Thyroid gland (tissue), 4 donors: ENCODE data around the gene AAMP. TPM values are rescaled to one million over a fixed set of nuclear protein-coding genes. Genes with fewer than 3 reads are reported as not detected.

Experiments
- DNase-seq, 2 donors: peaks; one replicate each; pipeline ENCODE4 v3.0.0-alpha.2; 2019
- H3K27ac ChIP-seq, 3 donors: fragments of 200-600 bp; sonication (generic); 1 replicate in 2 of 3; 2 replicates in 1 of 3; pipeline ENCODE4 v1.5.1; 2016 to 2019; ENCODE audit warnings: mild to moderate bottlenecking in 1 of 3, moderate library complexity in 1 of 3
- H3K27me3 ChIP-seq: fragments of 200-600 bp; sonication (generic); one replicate; pipeline ENCODE4 v1.5.1; 2019
- H3K36me3 ChIP-seq, 2 donors: fragments of 200-600 bp; sonication (generic); one replicate each; pipeline ENCODE4 v1.5.1; 2016 to 2019
- H3K4me1 ChIP-seq, 2 donors: fragments of 200-600 bp; sonication (generic); one replicate each; pipeline ENCODE4 v1.5.1; 2017 to 2019
- H3K4me3 ChIP-seq, 3 donors: fragments of 200-600 bp; sonication (generic); replicated peaks in 1 of 3; 1 replicate in 2 of 3; 2 replicates in 1 of 3; pipeline ENCODE4 v1.5.1; 2016; ENCODE audit warnings: mild to moderate bottlenecking in 1 of 3
- H3K9me3 ChIP-seq: fragments of 200-600 bp; sonication (generic); one replicate; pipeline ENCODE4 v1.5.1; 2017
- POLR2A ChIP-seq, 2 donors: fragments of 450-650 bp; IDR thresholded peaks; one replicate each; pipeline ENCODE4 v1.6.1; 2017; ENCODE audit warnings: antibody characterized with exemption in 2 of 2, mild to moderate bottlenecking in 2 of 2, moderate library complexity in 1 of 2
- WGBS, 2 donors: methylation state at CpG; one replicate each; pipeline ENCODE4 v1.1.5; 2017; 5-methylcytosine and 5-hydroxymethylcytosine counted together
- intact Hi-C: fragments of 100-400 bp; cut with DNase I; formaldehyde crosslinking; loops from one replicate; pipeline ENCODE4 v1.15.1; 2023
- total RNA-seq, 4 donors: library from RNA; depleted of rRNA; stranded (reverse); fragments of >200 nt; gene quantifications; one replicate each; pipeline ENCODE4 v1.2.3, GENCODE V29; 2016
- TF ChIP-seq, protein P1 (sequence below), 6 experiments: fragments of 200-600 bp in 3 of 6; fragments of 450-650 bp in 3 of 6; sonication (generic) in 3 of 6; IDR thresholded peaks; one replicate each; pipeline ENCODE4 v1.5.1; 2016 to 2019; ENCODE audit warnings: antibody characterized with exemption in 6 of 6, mild to moderate bottlenecking in 2 of 6, inconsistent platforms in 1 of 6, moderate library complexity in 1 of 6

AAMP gene
- total RNA-seq, 4 donors from 2014 or later: 86.9 to 175 (median 121) TPM

DNA sequence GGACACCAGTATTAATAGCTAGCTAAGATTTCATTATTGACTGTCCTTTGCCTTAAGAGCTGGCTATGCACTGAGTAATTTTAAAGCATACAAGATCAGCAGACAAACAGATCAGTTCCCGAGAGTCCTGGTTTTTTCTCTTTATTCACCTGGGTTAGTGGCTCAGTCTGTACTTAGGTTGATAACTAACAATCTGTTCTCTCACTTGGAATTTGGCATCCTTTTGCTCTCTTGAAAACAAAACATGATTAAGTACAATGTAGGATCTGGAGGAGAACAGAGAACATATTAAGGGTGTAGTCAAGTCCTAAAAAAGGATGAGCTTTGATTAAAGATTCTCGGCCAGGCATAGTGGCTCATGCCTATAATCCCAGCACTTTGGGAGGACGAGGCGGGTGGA, 36.4 kb downstream of the AAMP start:
- intact Hi-C loops: no loop called here
- 91 to 93% methylated on average over 4 of the region's 4 CpGs for WGBS, 2 donors
- TF ChIP-seq, protein P1, sequence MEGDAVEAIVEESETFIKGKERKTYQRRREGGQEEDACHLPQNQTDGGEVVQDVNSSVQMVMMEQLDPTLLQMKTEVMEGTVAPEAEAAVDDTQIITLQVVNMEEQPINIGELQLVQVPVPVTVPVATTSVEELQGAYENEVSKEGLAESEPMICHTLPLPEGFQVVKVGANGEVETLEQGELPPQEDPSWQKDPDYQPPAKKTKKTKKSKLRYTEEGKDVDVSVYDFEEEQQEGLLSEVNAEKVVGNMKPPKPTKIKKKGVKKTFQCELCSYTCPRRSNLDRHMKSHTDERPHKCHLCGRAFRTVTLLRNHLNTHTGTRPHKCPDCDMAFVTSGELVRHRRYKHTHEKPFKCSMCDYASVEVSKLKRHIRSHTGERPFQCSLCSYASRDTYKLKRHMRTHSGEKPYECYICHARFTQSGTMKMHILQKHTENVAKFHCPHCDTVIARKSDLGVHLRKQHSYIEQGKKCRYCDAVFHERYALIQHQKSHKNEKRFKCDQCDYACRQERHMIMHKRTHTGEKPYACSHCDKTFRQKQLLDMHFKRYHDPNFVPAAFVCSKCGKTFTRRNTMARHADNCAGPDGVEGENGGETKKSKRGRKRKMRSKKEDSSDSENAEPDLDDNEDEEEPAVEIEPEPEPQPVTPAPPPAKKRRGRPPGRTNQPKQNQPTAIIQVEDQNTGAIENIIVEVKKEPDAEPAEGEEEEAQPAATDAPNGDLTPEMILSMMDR (IDR thresholded peaks at IDR 0.05): no peak
- no peak for TF ChIP-seq POLR2A (IDR thresholded peaks at IDR 0.05)
- no peak for DNase-seq
- Histone ChIP-seq H3K27ac (no peak overlapping the region), H3K9me3 (no peaks in the 10 kb centered on the region), H3K4me1 (peaks cover 0 to 10% of the 10 kb centered on the region in 2 donors), H3K36me3 (peaks cover 53 to 61% of the 10 kb centered on the region in 2 donors), H3K4me3 (no peak overlapping the region), H3K27me3 (no peaks in the 10 kb centered on the region)

DNA sequence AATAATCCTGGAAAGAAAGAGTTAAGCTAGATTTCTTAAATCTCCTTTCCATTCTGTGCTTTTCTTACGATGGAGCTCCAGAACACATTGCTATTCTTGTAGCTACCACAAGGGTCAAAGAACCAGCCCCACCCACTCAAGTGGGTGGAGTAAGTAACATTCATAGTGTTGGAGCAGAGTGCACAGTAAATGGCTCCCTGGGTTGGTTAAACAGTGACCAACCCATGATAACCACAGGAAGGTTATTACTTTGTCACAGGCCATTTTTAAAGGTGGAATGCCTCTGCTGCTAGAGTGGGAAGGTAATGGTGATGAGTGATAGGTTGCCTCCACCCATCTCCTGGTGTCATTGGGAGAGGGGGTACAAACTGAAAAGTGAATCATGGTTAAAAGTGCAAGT, 39.1 kb downstream of the AAMP start:
- WGBS, 2 donors: 21% methylated on average over 1 of the region's 1 CpG
- H3K4me1 ChIP-seq: peaks cover 0 to 12% of the 10 kb centered on the region in 2 donors
- no peak overlapping the region for H3K27ac ChIP-seq
- peaks cover 58 to 60% of the 10 kb centered on the region in 2 donors for H3K36me3 ChIP-seq
- no peaks in the 10 kb centered on the region for H3K9me3 ChIP-seq
- H3K27me3 ChIP-seq: no peaks in the 10 kb centered on the region
- DNase-seq: no peak
- TF ChIP-seq POLR2A (IDR thresholded peaks at IDR 0.05): no peak
- TF ChIP-seq, protein P1 (IDR thresholded peaks at IDR 0.05): no peak
- intact Hi-C loops: no loop called here
- H3K4me3 ChIP-seq: no peak overlapping the region

- TF ChIP-seq, protein P1 (IDR thresholded peaks at IDR 0.05): no peak
- no peaks in the 10 kb centered on the region for H3K27me3 ChIP-seq
- peaks cover 0 to 12% of the 10 kb centered on the region in 2 donors for H3K4me1 ChIP-seq
- 90 to 94% methylated on average over 4 of the region's 4 CpGs for WGBS, 2 donors
- intact Hi-C loops: no loop called here
- H3K27ac ChIP-seq: no peak overlapping the region
- H3K4me3 ChIP-seq: no peak overlapping the region
- no peak for DNase-seq
- H3K36me3 ChIP-seq: peaks cover 48 to 59% of the 10 kb centered on the region in 2 donors
- H3K9me3 ChIP-seq: no peaks in the 10 kb centered on the region
Observed at GRCh38 chr2:218229851-218230250, 40.1 kb downstream of the AAMP start.

GRCh38 chr2:218229239-218229638, 40.7 kb downstream of the AAMP start:
- intact Hi-C loops: no loop called here
- no peak for DNase-seq
- TF ChIP-seq POLR2A (IDR thresholded peaks at IDR 0.05): no peak
- TF ChIP-seq, protein P1 (IDR thresholded peaks at IDR 0.05): no peak
- Histone ChIP-seq H3K27ac (peak overlapping the region in 1 of 3 donors; percentile 8), H3K4me1 (peaks cover 0 to 12% of the 10 kb centered on the region in 2 donors), H3K27me3 (no peaks in the 10 kb centered on the region), H3K4me3 (no peak overlapping the region), H3K36me3 (peaks cover 42 to 54% of the 10 kb centered on the region in 2 donors), H3K9me3 (no peaks in the 10 kb centered on the region)
- 61 to 67% methylated on average over 3 of the region's 3 CpGs for WGBS, 2 donors

DNA sequence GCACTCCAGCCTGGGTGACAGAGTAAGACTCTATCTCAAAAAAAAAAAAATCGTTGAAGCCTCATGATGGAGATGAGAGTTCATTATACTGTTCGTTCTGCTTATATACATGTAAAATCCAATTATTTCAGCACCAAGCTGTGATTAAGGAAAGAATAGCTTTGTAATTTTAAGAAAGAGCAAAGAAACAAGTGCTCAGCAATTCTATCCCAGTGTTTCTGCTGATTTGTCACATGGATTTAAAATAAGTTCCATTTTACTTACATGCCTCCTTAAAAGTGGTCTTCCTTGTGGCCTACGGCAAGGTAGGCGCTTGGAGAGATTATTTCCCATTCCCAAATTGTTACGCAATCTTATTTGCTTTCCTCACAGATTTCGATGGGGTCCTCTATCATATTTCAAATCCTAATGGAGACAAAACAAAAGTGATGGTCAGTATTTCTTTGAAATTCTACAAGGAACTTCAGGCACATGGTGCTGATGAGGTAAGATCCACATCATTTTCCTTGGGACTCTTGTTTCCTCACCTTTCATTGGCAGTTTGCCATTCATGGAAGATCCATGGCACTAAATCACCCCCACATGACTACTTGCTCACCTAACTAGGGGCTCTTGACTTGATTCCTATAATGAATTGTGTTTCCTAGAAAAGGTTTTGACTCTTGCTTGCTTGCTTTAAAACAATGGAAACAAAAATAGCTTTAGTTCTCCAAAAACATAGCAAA, 41.4 kb downstream of the AAMP start:
- WGBS, 2 donors: 92 to 94% methylated on average over 6 of the region's 6 CpGs
- TF ChIP-seq, protein P1 (IDR thresholded peaks at IDR 0.05): no peak
- TF ChIP-seq POLR2A (IDR thresholded peaks at IDR 0.05): no peak
- peak overlapping the region in 1 of 3 donors; percentile 8 for H3K27ac ChIP-seq
- peaks cover 42 to 54% of the 10 kb centered on the region in 2 donors for H3K36me3 ChIP-seq
- H3K4me1 ChIP-seq: peaks cover 0 to 12% of the 10 kb centered on the region in 2 donors
- intact Hi-C loops: no loop called here
- H3K9me3 ChIP-seq: no peaks in the 10 kb centered on the region
- no peak for DNase-seq
- H3K4me3 ChIP-seq: no peak overlapping the region
- no peaks in the 10 kb centered on the region for H3K27me3 ChIP-seq
